IMR-90 (cell line): ENCODE data around the gene CLSTN1. TPM values are rescaled to one million over a fixed set of nuclear protein-coding genes. Genes with fewer than 3 reads are reported as not detected.

ENCODE experiments used
- ATAC-seq: fragments of 200-7000 bp; cut with Tn5 transposase; 2 replicates; pipeline ENCODE4 v1.9.1; 2020; ENCODE audit warnings: low read depth, mild to moderate bottlenecking, moderate library complexity
- BruUV-seq: library from RNA; stranded (reverse); fragments of 400-500 nt; replicated peaks from 2 replicates; lab custom pipeline; 2021; lab: Mats Ljungman, UMichigan
- CTCF ChIA-PET: fragments of 300-600 bp; formaldehyde crosslinking; extraction: SDS; loops from one replicate; lab custom pipeline; 2021; ENCODE audit warnings: antibody characterized with exemption; lab: Yijun Ruan, JAX
- POLR2A ChIA-PET: fragments of 300-600 bp; sonication (Branson Sonifier 250); formaldehyde crosslinking; loops from one replicate; lab custom pipeline; 2022; ENCODE audit warnings: antibody characterized with exemption; ENCODE audit not compliant: unreplicated experiment; lab: Charles Lee
- DNase-seq: peaks from one replicate; pipeline ENCODE4 v3.0.0; 2013
- H2AFZ ChIP-seq: replicated peaks from 2 replicates; pipeline ENCODE3; 2013; ENCODE audit warnings: low read length, mild to moderate bottlenecking; ENCODE audit not compliant: poor library complexity
- H2AK5ac ChIP-seq: 2 replicates; pipeline ENCODE4 v1.6.1; 2013; ENCODE audit warnings: low read depth, low read length, inconsistent platforms
- H2AK9ac ChIP-seq: replicated peaks from 2 replicates; pipeline ENCODE3; 2013; ENCODE audit warnings: mild to moderate bottlenecking, low read depth, low read length, moderate library complexity; ENCODE audit not compliant: poor library complexity
- H2BK120ac ChIP-seq: 2 replicates; pipeline ENCODE4 v1.6.1; 2013; ENCODE audit warnings: low read depth, low read length, inconsistent platforms
- H2BK15ac ChIP-seq: 3 replicates; pipeline ENCODE4 v1.6.1; 2013; ENCODE audit warnings: low read depth, low read length, inconsistent platforms
- H2BK20ac ChIP-seq: 2 replicates; pipeline ENCODE4 v1.6.1; 2013; ENCODE audit warnings: low read depth, mild to moderate bottlenecking, inconsistent platforms, low read length, moderate library complexity
- H2BK5ac ChIP-seq: 2 replicates; pipeline ENCODE4 v1.6.1; 2013; ENCODE audit warnings: mild to moderate bottlenecking, low read depth, low read length, inconsistent platforms; ENCODE audit not compliant: poor library complexity, severe bottlenecking
- H3K14ac ChIP-seq: replicated peaks from 2 replicates; pipeline ENCODE4 v1.6.1; 2013; ENCODE audit warnings: low read depth, low read length, inconsistent platforms
- H3K18ac ChIP-seq: 2 replicates; pipeline ENCODE4 v1.6.1; 2013; ENCODE audit warnings: low read depth, low read length, control low read depth
- H3K23ac ChIP-seq: 2 replicates; pipeline ENCODE4 v1.6.1; 2013; ENCODE audit warnings: low read depth, low read length, inconsistent platforms
- H3K27ac ChIP-seq: 2 replicates; pipeline ENCODE4 v1.5.1; 2013; ENCODE audit warnings: mild to moderate bottlenecking, control low read depth, low read length; ENCODE audit not compliant: insufficient read depth
- H3K27me3 ChIP-seq: 2 replicates; pipeline ENCODE4 v1.6.1; 2013; ENCODE audit warnings: low read length; ENCODE audit not compliant: control insufficient read depth, insufficient read depth
- H3K36me3 ChIP-seq: 2 replicates; pipeline ENCODE4 v1.6.1; 2013; ENCODE audit warnings: low read length, mixed read lengths; ENCODE audit not compliant: control insufficient read depth, insufficient read depth
- H3K4ac ChIP-seq: 2 replicates; pipeline ENCODE4 v1.6.1; 2013; ENCODE audit warnings: low read depth, low read length, inconsistent platforms
- H3K4me1 ChIP-seq: 2 replicates; pipeline ENCODE4 v1.6.1; 2013; ENCODE audit warnings: low read length, mixed read lengths; ENCODE audit not compliant: control insufficient read depth, insufficient read depth
- H3K4me2 ChIP-seq: 2 replicates; pipeline ENCODE4 v1.6.1; 2013; ENCODE audit warnings: low read depth, mild to moderate bottlenecking, control low read depth, low read length, moderate library complexity
- H3K4me3 ChIP-seq: 2 replicates; pipeline ENCODE4 v1.5.1; 2013; ENCODE audit warnings: low read depth, mild to moderate bottlenecking, control low read depth, low read length, moderate library complexity; ENCODE audit not compliant: insufficient read depth
- H3K56ac ChIP-seq: 2 replicates; pipeline ENCODE4 v1.6.1; 2013; ENCODE audit warnings: low read length, inconsistent platforms; ENCODE audit not compliant: insufficient read depth; ENCODE audit errors: extremely low read depth
- H3K79me1 ChIP-seq, 2 experiments: 2 replicates each; pipeline ENCODE4 v1.6.1; 2013; ENCODE audit warnings: low read length in 2 of 2, inconsistent platforms in 1 of 2, low read depth in 1 of 2
- H3K9ac ChIP-seq: 2 replicates; pipeline ENCODE4 v1.6.1; 2013; ENCODE audit warnings: low read depth, low read length, control low read depth
- H3K9me1 ChIP-seq: 2 replicates; pipeline ENCODE4 v1.6.1; 2013; ENCODE audit warnings: low read length, inconsistent platforms; ENCODE audit not compliant: insufficient read depth
- H3K9me3 ChIP-seq: 2 replicates; pipeline ENCODE4 v1.6.1; 2013; ENCODE audit warnings: low read length; ENCODE audit not compliant: control insufficient read depth, insufficient read depth
- H4K20me1 ChIP-seq: 2 replicates; pipeline ENCODE4 v1.6.1; 2013; ENCODE audit warnings: low read length, inconsistent platforms; ENCODE audit not compliant: insufficient read depth
- H4K5ac ChIP-seq: 2 replicates; pipeline ENCODE4 v1.6.1; 2013; ENCODE audit warnings: mild to moderate bottlenecking, low read depth, low read length, control low read depth
- H4K8ac ChIP-seq, 2 experiments: 2 replicates each; pipeline ENCODE4 v1.6.1; 2013; ENCODE audit warnings: low read depth in 2 of 2, low read length in 2 of 2, control low read depth in 1 of 2, inconsistent platforms in 1 of 2
- H4K91ac ChIP-seq: 2 replicates; pipeline ENCODE4 v1.6.1; 2013; ENCODE audit warnings: low read depth, low read length, inconsistent platforms; ENCODE audit not compliant: insufficient read depth
- CEBPB ChIP-seq: IDR thresholded peaks from 2 replicates; pipeline ENCODE4 v1.6.1; 2012; ENCODE audit warnings: low read depth, low read length, improper control_type of control experiment
- RCOR1 ChIP-seq: IDR thresholded peaks from 2 replicates; pipeline ENCODE4 v1.6.1; 2012; ENCODE audit warnings: mild to moderate bottlenecking, low read length, improper control_type of control experiment; ENCODE audit not compliant: insufficient replicate concordance
- WGBS, 2 experiments: methylation state at CpG; one replicate each; pipeline versions ENCODE4 v1.1.5 to v1.1.7; 2013; ENCODE audit warnings: missing lambda C conversion rate in 2 of 2; ENCODE audit not compliant: insufficient read length in 1 of 2; ENCODE audit errors: extremely low coverage in 2 of 2; 5-methylcytosine and 5-hydroxymethylcytosine counted together
- dilution Hi-C: fragments of 300-500 bp; cut with HindIII; formaldehyde crosslinking; loops from one replicate; pipeline ENCODE4 v1.14.3; 2018; ENCODE audit warnings: low sequenced_read_pairs; ENCODE audit not compliant: unreplicated experiment
- in situ Hi-C: fragments of 300-500 bp; cut with MboI; formaldehyde crosslinking; loops from 3 replicates; pipeline ENCODE4 v1.14.3; 2019; ENCODE audit warnings: low sequenced_read_pairs, inconsistent platforms, mixed read lengths
- intact Hi-C: fragments of 100-400 bp; cut with micrococcal nuclease; formaldehyde crosslinking; loops from 2 replicates; pipeline ENCODE4 v1.10.0; 2022
- polyA plus RNA-seq, 3 experiments: library from polyadenylated mRNA; depleted of rRNA; stranded (reverse); fragments of >200 nt; gene quantifications; 2 replicates each; pipeline ENCODE4 v1.2.3, GENCODE V29; 2012; ENCODE audit warnings: low replicate concordance in 1 of 3
- total RNA-seq: library from RNA; depleted of rRNA; stranded (reverse); fragments of >200 nt; gene quantifications from 2 replicates; pipeline ENCODE4 v1.2.3, GENCODE V29; 2012

Gene CLSTN1
- total and polyA plus RNA-seq, 2 of the 4 experiments (the other 2 are of a cell fraction), result 30.1 to 72.2 TPM

GRCh38 chr1:9798236-9799130, 25.3 kb downstream of the CLSTN1 start:
- in situ Hi-C loops, result loop anchor here (5.0 kb wide), 1 partner anchor 51 kb away; no protein-coding TSS in a partner anchor
- Histone ChIP-seq H3K23ac (no peak overlapping the region), H3K9me3 (no peaks in the 10 kb centered on the region), H3K4ac (no peak overlapping the region), H3K14ac (no peak overlapping the region), H4K8ac (no peak overlapping the region), H3K27me3 (no peaks in the 10 kb centered on the region), H4K20me1 (peaks cover 72% of the 10 kb centered on the region), H3K36me3 (no peaks in the 10 kb centered on the region), H3K18ac (no peak overlapping the region), H2BK20ac (no peak overlapping the region), H3K9ac (no peak overlapping the region), H3K4me2 (no peak overlapping the region), H3K79me1 (peaks cover 36 to 73% of the 10 kb centered on the region in 2 experiments), H2AFZ (no peak overlapping the region), H2BK15ac (no peak overlapping the region), H3K27ac (no peak overlapping the region; the same call in 1 of the 2 replicates), H2AK9ac (no peak overlapping the region), H3K56ac (no peak overlapping the region), H2AK5ac (no peak overlapping the region), H3K4me3 (no peak overlapping the region), H4K5ac (no peak overlapping the region), H4K91ac (no peak overlapping the region), H3K4me1 (peaks cover 5% of the 10 kb centered on the region; the same call in 1 of the 2 replicates), H2BK5ac (no peak overlapping the region), H2BK120ac (no peak overlapping the region), H3K9me1 (peaks cover 11% of the 10 kb centered on the region)
- no TSS peak for BruUV-seq
- POLR2A ChIA-PET, result no interaction called here
- DNase-seq (peak; percentile 18), ATAC-seq (peak; percentile 27)
- dilution Hi-C loops, result no loop called here
- CTCF ChIA-PET, result no interaction called here
- 80% methylated on average over 1 of the region's 11 CpGs; no CpG with 5 or more reads in 1 of the 2 experiments for WGBS, 2 experiments
- intact Hi-C loops, result no loop called here
- TF ChIP-seq RCOR1 (no peak), CEBPB (peak; percentile 76)
